Ascending aorta (tissue), 2 donors: ENCODE measurements around the gene CCDC148. TPM values are rescaled to one million over a fixed set of nuclear protein-coding genes. Genes with fewer than 3 reads are reported as not detected.

Experiments used
- DNase-seq, 2 donors: peaks; one replicate each; pipeline ENCODE4 v3.0.0-alpha.2; 2019; ENCODE audit warnings: low spot score in 2 of 2
- H3K27ac ChIP-seq, 2 donors: fragments of 200-600 bp; sonication (generic); one replicate each; pipeline ENCODE4 v1.5.1; 2016 to 2017; ENCODE audit warnings: mild to moderate bottlenecking in 1 of 2
- H3K27me3 ChIP-seq: fragments of 200-600 bp; sonication (generic); one replicate; pipeline ENCODE4 v1.5.1; 2017
- H3K36me3 ChIP-seq, 2 donors: fragments of 200-600 bp; sonication (generic); one replicate each; pipeline ENCODE4 v1.5.1; 2016
- H3K4me1 ChIP-seq, 2 donors: fragments of 200-600 bp; sonication (generic); one replicate each; pipeline ENCODE4 v1.5.1; 2016 to 2017; ENCODE audit warnings: mild to moderate bottlenecking in 1 of 2
- H3K4me3 ChIP-seq, 2 donors: fragments of 200-600 bp; sonication (generic); one replicate each; pipeline ENCODE4 v1.5.1; 2016 to 2017; ENCODE audit warnings: mild to moderate bottlenecking in 1 of 2
- H3K9me3 ChIP-seq, 2 donors: fragments of 200-600 bp; sonication (generic); one replicate each; pipeline ENCODE4 v1.5.1; 2016
- CTCF ChIP-seq, 3 experiments: fragments of 200-600 bp in 2 of 3; fragments of 450-650 bp in 1 of 3; sonication (generic) in 2 of 3; IDR thresholded peaks; one replicate each; pipeline ENCODE4 v1.5.1; 2016 to 2019; ENCODE audit warnings: antibody characterized with exemption in 3 of 3, mild to moderate bottlenecking in 1 of 3, moderate library complexity in 1 of 3
- intact Hi-C: fragments of 100-400 bp; cut with DNase I; formaldehyde crosslinking; loops from one replicate; pipeline ENCODE4 v1.15.1; 2023
- total RNA-seq: library from RNA; depleted of rRNA; stranded (reverse); fragments of >200 nt; gene quantifications from one replicate; pipeline ENCODE4 v1.1.0, GENCODE V29; 2016

The CCDC148 gene
- total RNA-seq, 1 donor from 2014 or later: not detected

- Histone ChIP-seq H3K36me3 (no peaks in the 10 kb centered on the region), H3K4me3 (no peak overlapping the region), H3K27me3 (no peaks in the 10 kb centered on the region), H3K9me3 (no peaks in the 10 kb centered on the region), H3K27ac (no peak overlapping the region), H3K4me1 (no peaks in the 10 kb centered on the region)
- TF ChIP-seq CTCF (IDR thresholded peaks at IDR 0.05): no peak
- intact Hi-C loops: no loop called here
- DNase-seq: no peak
These were observed 312.7 kb downstream of the CCDC148 start for GRCh38 chr2:158143703-158144360.

- no peak overlapping the region for H3K4me3 ChIP-seq
- no peak overlapping the region for H3K27ac ChIP-seq
- no peaks in the 10 kb centered on the region for H3K4me1 ChIP-seq
- H3K9me3 ChIP-seq: no peaks in the 10 kb centered on the region
- intact Hi-C loops: no loop called here
- DNase-seq: no peak
- TF ChIP-seq CTCF (IDR thresholded peaks at IDR 0.05): no peak
- H3K36me3 ChIP-seq: no peaks in the 10 kb centered on the region
- H3K27me3 ChIP-seq: no peaks in the 10 kb centered on the region
These were observed 313.8 kb downstream of the CCDC148 start for GRCh38 chr2:158142568-158143332.

GRCh38 chr2:158142165-158142564 lies 314.4 kb downstream of the CCDC148 start:
- Histone ChIP-seq H3K9me3 (no peaks in the 10 kb centered on the region), H3K27ac (no peak overlapping the region), H3K4me3 (no peak overlapping the region), H3K4me1 (no peaks in the 10 kb centered on the region), H3K27me3 (no peaks in the 10 kb centered on the region), H3K36me3 (no peaks in the 10 kb centered on the region)
- TF ChIP-seq CTCF (IDR thresholded peaks at IDR 0.05): no peak
- intact Hi-C loops: no loop called here
- no peak for DNase-seq

GRCh38 chr2:158140201-158140600 lies 316.4 kb downstream of the CCDC148 start:
- no peak for DNase-seq
- no peak overlapping the region for H3K4me3 ChIP-seq
- no peaks in the 10 kb centered on the region for H3K27me3 ChIP-seq
- H3K27ac ChIP-seq: no peak overlapping the region
- H3K4me1 ChIP-seq: no peaks in the 10 kb centered on the region
- no peaks in the 10 kb centered on the region for H3K9me3 ChIP-seq
- TF ChIP-seq CTCF (IDR thresholded peaks at IDR 0.05): no peak
- no peaks in the 10 kb centered on the region for H3K36me3 ChIP-seq
- intact Hi-C loops: no loop called here

GRCh38 chr2:158138255-158138654 lies 318.3 kb downstream of the CCDC148 start:
- DNase-seq: no peak
- Histone ChIP-seq H3K27me3 (no peaks in the 10 kb centered on the region), H3K27ac (no peak overlapping the region), H3K9me3 (no peaks in the 10 kb centered on the region), H3K4me1 (no peaks in the 10 kb centered on the region), H3K36me3 (no peaks in the 10 kb centered on the region), H3K4me3 (no peak overlapping the region)
- intact Hi-C loops: no loop called here
- TF ChIP-seq CTCF (IDR thresholded peaks at IDR 0.05): no peak
